Activated T-cell treated with anti-CD3 and anti-CD28 coated beads, Interleukin-2, amount 50 U/mL, for 4 hours (primary cell): ENCODE results near the gene COQ10B. TPM values are rescaled to one million over a fixed set of nuclear protein-coding genes. Genes with fewer than 3 reads are reported as not detected.
"Not testable (repeated sequence)": the region's sequence is repeated elsewhere in the genome, so short reads cannot be mapped to it uniquely, and the experiment has no call there.

Experiments used
- ATAC-seq, 2 donors: fragments of 200-7000 bp; cut with Tn5 transposase; one replicate each; pipeline ENCODE4 v1.10.0; 2021
- DNase-seq: peaks from one replicate; pipeline ENCODE4 v3.0.0-alpha.2; 2020
- H3K27me3 Mint-ChIP-seq: one replicate; pipeline ENCODE4 v1.8.0; 2021; ENCODE audit warnings: low read depth, mixed read lengths
- H3K36me3 Mint-ChIP-seq: one replicate; pipeline ENCODE4 v1.8.0; 2022; ENCODE audit warnings: mixed read lengths; ENCODE audit not compliant: insufficient read depth
- H3K4me1 Mint-ChIP-seq: one replicate; pipeline ENCODE4 v1.8.0; 2021; ENCODE audit warnings: low read depth, mixed read lengths
- H3K4me3 Mint-ChIP-seq: one replicate; pipeline ENCODE4 v1.8.0; 2021; ENCODE audit warnings: mild to moderate bottlenecking, moderate library complexity, mixed read lengths
- H3K9me3 Mint-ChIP-seq: one replicate; pipeline ENCODE4 v1.8.0; 2021; ENCODE audit warnings: mixed read lengths
- total RNA-seq, 3 donors: library from RNA; stranded (reverse); gene quantifications; one replicate each; pipeline ENCODE4 v1.2.1, GENCODE V29; 2021

Gene COQ10B
- 10 to 100 TPM; 32.3 to 34.6 (median 32.7) TPM for total RNA-seq

- DNase-seq (peak; percentile 96), ATAC-seq (peak; percentile 93 to 95)
- no peaks in the 10 kb centered on the region for H3K9me3 Mint-ChIP-seq
- peak within 1 kb of the TSS; percentile 100 for H3K4me3 Mint-ChIP-seq
- peaks cover 43% of the 10 kb centered on the region for H3K4me1 Mint-ChIP-seq
- no peaks in the 10 kb centered on the region for H3K27me3 Mint-ChIP-seq
- H3K36me3 Mint-ChIP-seq: peaks cover 2% of the 10 kb centered on the region
These were observed at the start of gene COQ10B for GRCh38 chr2:197453123-197453913. Gene COQ10B (plus strand): TSS chr2:197453552. CDS start chr2:197453561, 9 bp downstream.

GRCh38 chr2:197405582-197405981, 47.8 kb upstream of the COQ10B start:
- Mint-ChIP-seq H3K36me3 (peaks cover 45% of the 10 kb centered on the region), H3K27me3 (no peaks in the 10 kb centered on the region), H3K4me1 (no peaks in the 10 kb centered on the region), H3K4me3 (no peak overlapping the region), H3K9me3 (no peaks in the 10 kb centered on the region)
- no peak for DNase-seq
- no peak for ATAC-seq

GRCh38 chr2:197414039-197414438, 39.3 kb upstream of the COQ10B start:
- H3K27me3 Mint-ChIP-seq: no peaks in the 10 kb centered on the region
- no peak overlapping the region for H3K4me3 Mint-ChIP-seq
- peaks cover 45% of the 10 kb centered on the region for H3K36me3 Mint-ChIP-seq
- no peak for DNase-seq
- peaks cover 2% of the 10 kb centered on the region for H3K4me1 Mint-ChIP-seq
- ATAC-seq: no peak
- no peaks in the 10 kb centered on the region for H3K9me3 Mint-ChIP-seq

- DNase-seq (no peak), ATAC-seq (no peak)
- H3K27me3 Mint-ChIP-seq: no peaks in the 10 kb centered on the region
- peaks cover 4% of the 10 kb centered on the region for H3K4me1 Mint-ChIP-seq
- no peak overlapping the region for H3K4me3 Mint-ChIP-seq
- peaks cover 43% of the 10 kb centered on the region for H3K36me3 Mint-ChIP-seq
- H3K9me3 Mint-ChIP-seq: no peaks in the 10 kb centered on the region
These were observed 38.8 kb upstream of the COQ10B start for GRCh38 chr2:197414515-197414914.

GRCh38 chr2:197416268-197416667, 37.1 kb upstream of the COQ10B start:
- ATAC-seq: no peak
- H3K36me3 Mint-ChIP-seq: peaks cover 37% of the 10 kb centered on the region
- H3K27me3 Mint-ChIP-seq: no peaks in the 10 kb centered on the region

GRCh38 chr2:197419438-197419837, 33.9 kb upstream of the COQ10B start:
- Mint-ChIP-seq H3K4me3 (no peak overlapping the region), H3K4me1 (peaks cover 29% of the 10 kb centered on the region), H3K36me3 (peaks cover 30% of the 10 kb centered on the region), H3K9me3 (no peaks in the 10 kb centered on the region), H3K27me3 (no peaks in the 10 kb centered on the region)
- no peak for ATAC-seq
- DNase-seq: no peak

More at GRCh38 chr2:197416268-197416667, 37.1 kb upstream of the COQ10B start:
- Mint-ChIP-seq H3K4me1 (peaks cover 13% of the 10 kb centered on the region), H3K9me3 (no peaks in the 10 kb centered on the region), H3K4me3 (no peak overlapping the region)
- no peak for DNase-seq

- Mint-ChIP-seq H3K27me3 (no peaks in the 10 kb centered on the region), H3K4me3 (no peak overlapping the region), H3K36me3 (peaks cover 14% of the 10 kb centered on the region), H3K9me3 (no peaks in the 10 kb centered on the region), H3K4me1 (peaks cover 57% of the 10 kb centered on the region)
- no peak for ATAC-seq
- no peak for DNase-seq
These were observed 30.0 kb upstream of the COQ10B start for GRCh38 chr2:197423307-197423706.

- ATAC-seq: no peak
- DNase-seq: no peak
- H3K4me3 Mint-ChIP-seq: peak overlapping the region; percentile 61
- peaks cover 17% of the 10 kb centered on the region for H3K36me3 Mint-ChIP-seq
- peaks cover 70% of the 10 kb centered on the region for H3K4me1 Mint-ChIP-seq
- no peaks in the 10 kb centered on the region for H3K9me3 Mint-ChIP-seq
- no peaks in the 10 kb centered on the region for H3K27me3 Mint-ChIP-seq
These were observed 27.8 kb upstream of the COQ10B start for GRCh38 chr2:197425550-197425949.

GRCh38 chr2:197426723-197427603, 26.4 kb upstream of the COQ10B start:
- ATAC-seq: no peak
- Mint-ChIP-seq H3K36me3 (peaks cover 16% of the 10 kb centered on the region), H3K27me3 (no peaks in the 10 kb centered on the region), H3K4me3 (peak overlapping the region; percentile 14), H3K9me3 (no peaks in the 10 kb centered on the region), H3K4me1 (peaks cover 78% of the 10 kb centered on the region)
- no peak for DNase-seq

- H3K27me3 Mint-ChIP-seq: no peaks in the 10 kb centered on the region
- no peak for ATAC-seq
- DNase-seq: no peak
- H3K36me3 Mint-ChIP-seq: peaks cover 17% of the 10 kb centered on the region
- no peaks in the 10 kb centered on the region for H3K9me3 Mint-ChIP-seq
- no peak overlapping the region for H3K4me3 Mint-ChIP-seq
- peaks cover 87% of the 10 kb centered on the region for H3K4me1 Mint-ChIP-seq
These were observed 25.4 kb upstream of the COQ10B start for GRCh38 chr2:197427986-197428385.

- Mint-ChIP-seq H3K36me3 (peaks cover 20% of the 10 kb centered on the region), H3K4me1 (peaks cover 75% of the 10 kb centered on the region), H3K4me3 (peak overlapping the region; percentile 99), H3K27me3 (no peaks in the 10 kb centered on the region), H3K9me3 (no peaks in the 10 kb centered on the region)
- ATAC-seq: no peak
- no peak for DNase-seq
These were observed 21.5 kb upstream of the COQ10B start for GRCh38 chr2:197431858-197432257.

- ATAC-seq, H3K9me3 Mint-ChIP-seq: not testable (repeated sequence)
- peaks cover 20% of the 10 kb centered on the region for H3K36me3 Mint-ChIP-seq
These were observed 20.8 kb upstream of the COQ10B start for GRCh38 chr2:197432527-197432926.

GRCh38 chr2:197433780-197434438, 19.4 kb upstream of the COQ10B start:
- ATAC-seq: no peak
- H3K4me3 Mint-ChIP-seq: peak overlapping the region; percentile 99
- H3K4me1 Mint-ChIP-seq: peaks cover 58% of the 10 kb centered on the region
- no peaks in the 10 kb centered on the region for H3K27me3 Mint-ChIP-seq
- H3K9me3 Mint-ChIP-seq: no peaks in the 10 kb centered on the region
- peaks cover 18% of the 10 kb centered on the region for H3K36me3 Mint-ChIP-seq
- no peak for DNase-seq

More at GRCh38 chr2:197432527-197432926, 20.8 kb upstream of the COQ10B start:
- Mint-ChIP-seq H3K4me3 (peak overlapping the region; percentile 99), H3K4me1 (peaks cover 68% of the 10 kb centered on the region)
- DNase-seq, H3K27me3 Mint-ChIP-seq: not testable (repeated sequence)
